Activated CD8-positive, alpha-beta memory T cell treated with anti-CD3 and anti-CD28 coated beads for 4 hours (primary cell): ENCODE measurements around the gene ARHGEF4.

Experiments used
- DNase-seq, 2 donors: peaks; one replicate each; pipeline ENCODE4 v3.0.0-alpha.2; 2020; ENCODE audit warnings: low read depth in 2 of 2

ARHGEF4 gene

DNA sequence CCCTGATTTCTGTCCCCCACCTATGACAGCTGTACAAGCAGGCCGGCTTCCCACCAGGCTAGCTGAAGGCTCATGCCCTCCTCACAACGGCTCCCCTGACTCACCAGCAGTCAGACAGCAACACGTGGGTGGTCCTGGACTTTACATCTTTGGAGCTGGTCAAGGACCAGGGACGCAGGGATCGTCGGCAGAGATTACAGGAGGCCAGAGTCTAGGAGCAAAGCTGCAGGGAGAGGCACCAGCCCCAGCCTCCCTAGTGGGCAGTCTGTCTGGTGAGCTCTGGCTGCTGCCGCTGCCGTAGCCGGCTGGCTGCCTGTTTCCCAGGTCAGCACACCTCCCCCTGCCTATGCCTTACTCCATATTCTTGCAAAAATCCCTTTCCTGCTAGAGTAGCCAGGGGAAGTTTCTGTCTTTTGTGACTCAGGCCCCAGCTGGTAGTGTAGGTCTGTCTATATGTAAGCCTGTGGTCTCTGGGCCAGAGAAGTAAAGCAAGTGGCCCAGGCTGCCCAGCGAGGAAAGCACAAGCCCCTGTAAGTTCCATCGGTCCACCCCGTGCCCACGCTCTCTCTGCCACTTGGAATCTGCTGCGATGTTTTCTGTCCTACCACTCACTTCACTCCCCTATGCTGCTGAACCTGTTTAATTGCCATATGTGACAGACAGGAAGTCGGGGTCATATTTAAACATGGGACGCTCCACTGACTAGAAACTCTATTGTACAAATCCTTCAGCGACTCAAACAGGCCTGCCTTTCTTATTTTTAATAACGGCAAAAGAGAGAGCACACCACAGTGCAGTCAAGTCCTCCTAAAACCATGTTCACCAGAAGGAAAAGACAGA is 2.4 kb upstream of the ARHGEF4 start:
- no peak for DNase-seq

DNA sequence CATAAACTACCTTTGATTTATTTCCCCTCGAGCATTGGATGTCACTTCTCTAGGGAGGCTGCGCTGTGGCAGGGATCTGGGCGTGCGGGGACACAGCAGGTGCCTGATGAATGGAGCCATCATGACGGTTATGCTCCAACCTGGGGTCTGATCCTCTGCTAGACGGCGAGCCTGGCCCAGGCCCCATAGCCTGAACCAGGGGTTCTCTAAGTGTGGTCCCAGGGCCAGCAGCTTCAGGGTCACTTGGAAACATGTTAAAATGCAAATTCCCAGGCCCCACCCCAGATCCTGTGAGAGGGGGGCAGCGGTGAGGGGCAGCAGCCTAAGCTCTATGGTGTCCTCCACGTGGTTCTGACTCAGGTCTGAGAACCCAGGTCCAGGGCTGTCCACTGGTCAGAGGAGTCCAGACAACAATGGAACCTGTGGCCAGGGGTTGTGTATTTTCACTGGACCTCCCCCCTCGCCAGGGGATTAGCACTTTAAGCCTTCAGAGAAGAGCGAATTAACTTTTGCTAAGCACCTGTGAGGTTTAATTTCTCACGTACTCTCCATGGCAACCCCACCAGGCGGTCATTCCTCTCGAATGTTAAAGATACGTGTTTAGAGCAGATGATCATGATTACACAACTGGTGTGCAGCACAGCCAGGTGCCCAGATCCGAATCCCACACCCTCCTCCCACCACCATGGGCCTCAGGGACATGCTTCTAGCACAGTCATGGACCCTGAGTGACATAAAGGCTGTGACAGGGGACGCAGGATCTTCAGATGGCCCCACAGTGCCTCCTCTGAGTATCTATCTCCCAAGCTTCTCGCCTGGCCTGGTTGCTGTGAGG is 1.6 kb upstream of the ARHGEF4 start:
- no peak for DNase-seq

- no peak for DNase-seq
Measured at GRCh38 chr2:130835766-130836015, 1.0 kb upstream of the ARHGEF4 start.

DNA sequence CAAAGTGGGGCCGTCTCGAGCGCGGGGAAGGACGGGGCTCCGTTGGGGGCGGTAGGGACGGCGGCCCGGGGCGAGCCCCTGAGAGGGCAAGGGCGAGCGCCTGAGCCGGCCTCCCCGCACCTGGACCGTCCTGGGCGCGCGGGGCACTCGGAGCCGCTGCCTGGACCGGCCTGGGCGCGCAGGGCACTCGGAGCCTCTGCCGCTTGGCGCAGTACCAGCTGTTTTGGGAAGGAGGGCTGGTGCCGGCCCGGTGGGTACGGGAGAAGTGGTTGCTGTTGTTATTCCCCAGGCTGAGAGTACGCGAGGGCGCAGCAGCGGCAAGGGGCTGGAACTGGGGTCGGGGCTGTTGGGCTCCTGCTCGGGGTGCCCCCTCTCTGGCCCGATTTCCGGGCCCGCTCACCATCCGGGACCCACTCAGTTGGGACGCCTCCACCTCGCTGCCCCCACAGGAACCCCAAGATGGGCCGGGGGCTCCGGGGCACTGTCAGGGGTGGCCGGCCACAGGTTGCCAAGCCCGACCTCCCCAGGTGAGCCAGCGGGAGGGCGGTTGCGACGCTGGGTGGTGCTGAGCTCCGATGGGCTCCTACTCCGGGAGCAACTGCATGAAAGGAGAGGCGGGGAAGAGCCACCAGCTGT is 579 bp downstream of the ARHGEF4 start:
- DNase-seq: no peak

DNA sequence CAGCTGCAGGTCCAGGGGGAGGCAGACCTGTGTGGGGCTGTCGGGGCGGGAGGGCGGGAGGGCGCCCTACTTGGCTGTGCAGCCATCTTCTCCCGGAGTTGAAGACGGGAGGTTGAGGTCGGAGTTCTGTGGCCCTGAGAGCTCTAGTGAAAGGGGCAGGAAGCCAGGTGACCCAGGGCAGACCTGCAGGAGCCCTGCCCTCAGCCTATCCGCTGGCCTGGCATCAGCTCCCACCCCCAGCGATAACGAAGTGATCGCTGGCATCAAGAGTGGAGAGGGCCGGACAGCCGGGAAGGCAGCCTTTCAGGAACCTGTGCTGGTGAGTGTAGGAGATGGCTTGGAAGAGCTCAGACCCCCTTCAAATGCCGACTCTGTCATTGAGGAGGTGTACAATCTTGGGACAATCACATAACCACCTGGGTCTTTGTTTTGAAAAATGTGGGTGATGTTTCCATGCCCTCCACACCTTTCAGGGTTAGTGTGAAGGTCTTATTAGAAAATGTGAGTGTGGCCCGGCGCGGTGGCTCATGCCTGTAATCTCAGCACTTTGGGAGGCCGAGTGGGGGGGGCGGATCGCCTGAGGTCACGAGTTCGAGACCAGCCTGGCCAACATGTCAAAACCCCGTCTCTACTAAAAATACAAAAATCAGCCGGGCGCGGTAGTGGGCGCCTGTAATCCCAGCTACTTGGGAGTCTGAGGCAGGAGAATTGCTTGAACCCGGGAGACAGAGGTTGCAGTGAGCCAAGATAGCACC is 1.3 kb downstream of the ARHGEF4 start:
- DNase-seq: no peak

- DNase-seq: no peak
Measured at GRCh38 chr2:130839011-130839780, 2.5 kb downstream of the ARHGEF4 start.

DNA sequence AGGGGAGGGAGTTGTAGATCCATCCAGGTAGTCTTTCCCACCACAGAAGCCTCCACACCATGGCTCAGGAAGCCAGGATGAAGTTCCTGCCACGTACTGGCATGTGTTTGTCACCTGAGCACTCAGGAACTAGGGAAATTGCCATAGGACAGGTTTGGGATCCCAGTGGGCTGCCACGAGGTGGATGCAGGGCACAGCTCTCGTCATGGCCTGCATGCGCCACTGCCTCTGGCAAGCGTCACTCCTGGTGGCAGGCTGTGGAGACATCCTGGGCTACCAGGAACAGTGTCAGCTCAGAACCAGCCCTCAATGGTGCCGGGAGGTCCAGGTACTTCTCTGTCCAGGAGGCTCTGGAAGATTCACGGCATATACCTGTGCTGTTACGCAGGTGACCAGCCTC is 3.8 kb downstream of the ARHGEF4 start:
- no peak for DNase-seq

DNA sequence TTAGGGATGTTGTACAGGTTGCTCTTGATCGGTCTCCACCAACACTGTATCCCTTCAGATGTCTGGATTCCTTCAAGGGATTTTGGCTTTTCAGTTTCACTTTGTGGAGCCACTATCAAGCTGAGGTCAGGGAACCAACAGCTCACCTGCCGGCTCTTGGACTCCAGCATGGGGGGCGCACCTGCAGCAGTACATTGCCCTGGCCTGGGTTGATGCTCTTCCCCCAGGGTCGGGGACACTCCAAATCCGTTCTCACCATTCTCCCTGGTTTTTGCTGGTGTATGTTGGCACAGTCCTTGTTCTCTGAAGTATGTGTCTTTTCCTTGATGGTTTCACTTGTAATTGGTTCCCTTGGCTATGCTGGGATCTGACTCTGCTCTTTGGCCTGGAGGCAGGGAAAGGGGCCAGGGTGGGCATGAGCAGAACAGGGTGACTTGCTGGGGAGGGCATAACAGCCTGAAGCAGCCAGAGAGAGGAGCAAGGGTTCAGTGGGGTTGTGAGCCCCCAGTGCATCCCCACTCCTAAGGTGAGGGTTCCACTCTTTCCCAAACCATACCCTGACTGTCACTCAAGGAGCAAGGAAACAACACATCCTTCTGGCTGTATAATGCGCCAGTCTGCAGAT is 5.1 kb downstream of the ARHGEF4 start:
- no peak for DNase-seq

DNA sequence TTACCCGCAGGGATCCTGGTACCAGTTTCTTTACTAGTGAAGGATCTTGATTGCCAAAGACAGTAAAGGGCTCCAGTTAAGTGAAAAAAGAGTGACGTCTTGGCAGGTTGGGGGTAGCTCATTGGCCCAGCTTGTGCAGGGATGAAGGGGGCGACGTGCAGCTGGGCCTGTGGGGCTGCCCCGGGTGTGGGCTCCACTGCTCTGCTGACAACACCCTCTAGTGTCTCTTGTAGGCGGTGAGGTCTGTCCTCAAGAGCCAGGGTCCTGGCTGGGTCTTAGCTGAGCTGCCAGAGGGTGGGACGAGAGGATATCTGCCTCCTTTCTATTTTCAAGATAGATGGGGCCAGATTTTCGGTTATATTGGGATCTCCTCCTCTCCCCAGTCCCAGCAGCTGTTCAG is 6.1 kb downstream of the ARHGEF4 start:
- no peak for DNase-seq

DNA sequence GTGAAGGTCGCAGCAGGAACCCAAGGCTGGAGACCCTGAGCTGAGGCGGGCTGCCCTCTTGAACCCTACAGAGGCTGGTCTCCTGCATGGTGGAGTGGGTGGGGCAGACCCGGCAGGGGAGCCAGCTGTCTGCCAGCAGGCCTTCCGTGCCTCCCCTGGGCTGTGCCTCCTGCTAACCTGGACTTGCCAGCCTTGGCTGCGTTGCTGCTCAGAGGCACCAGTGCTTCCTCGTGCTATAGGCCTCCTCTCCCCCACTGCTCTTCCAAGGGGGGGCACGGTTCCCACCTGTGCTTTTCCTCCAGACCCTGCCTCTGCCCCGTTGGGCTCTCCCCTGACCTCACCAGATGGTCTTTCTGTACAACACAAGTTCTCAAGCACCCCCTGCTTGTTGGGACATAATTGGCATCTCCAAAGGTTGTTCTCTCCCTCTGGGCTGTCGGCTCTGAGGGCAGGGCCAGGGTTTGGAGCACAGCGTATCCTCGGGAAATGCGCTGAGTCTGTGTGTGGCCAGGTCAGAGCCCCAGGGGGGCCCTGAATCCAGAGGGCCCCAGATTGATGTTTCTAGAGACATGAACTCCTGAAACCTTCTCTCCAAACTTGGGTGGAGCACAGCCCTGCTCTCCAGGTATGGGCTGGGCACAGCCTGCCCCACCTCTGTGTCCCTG is 6.7 kb downstream of the ARHGEF4 start:
- DNase-seq: no peak

GRCh38 chr2:130844161-130844560 is 7.4 kb downstream of the ARHGEF4 start:
- no peak for DNase-seq

- no peak for DNase-seq
Measured at GRCh38 chr2:130845505-130846085, 8.9 kb downstream of the ARHGEF4 start.

DNA sequence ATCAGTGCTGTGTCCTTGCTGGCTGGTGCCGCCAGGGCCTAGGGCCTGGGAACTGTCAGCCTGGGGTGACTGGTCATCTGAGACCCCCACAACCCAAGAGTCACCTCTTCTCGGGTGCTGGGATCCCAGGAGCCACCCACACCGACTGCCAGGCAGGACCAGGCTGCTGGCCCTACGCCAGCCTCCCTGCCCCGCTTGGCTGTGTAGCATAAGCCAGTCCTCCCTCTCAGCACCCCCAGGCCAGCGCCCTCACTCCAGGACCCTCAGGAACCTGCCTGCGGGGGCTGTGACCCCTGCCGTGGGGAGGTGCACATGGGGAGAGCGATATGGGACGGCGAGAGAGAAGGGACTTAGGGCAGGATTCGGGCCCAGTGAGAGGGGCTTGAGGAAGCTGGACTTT is 9.5 kb downstream of the ARHGEF4 start:
- no peak for DNase-seq

DNA sequence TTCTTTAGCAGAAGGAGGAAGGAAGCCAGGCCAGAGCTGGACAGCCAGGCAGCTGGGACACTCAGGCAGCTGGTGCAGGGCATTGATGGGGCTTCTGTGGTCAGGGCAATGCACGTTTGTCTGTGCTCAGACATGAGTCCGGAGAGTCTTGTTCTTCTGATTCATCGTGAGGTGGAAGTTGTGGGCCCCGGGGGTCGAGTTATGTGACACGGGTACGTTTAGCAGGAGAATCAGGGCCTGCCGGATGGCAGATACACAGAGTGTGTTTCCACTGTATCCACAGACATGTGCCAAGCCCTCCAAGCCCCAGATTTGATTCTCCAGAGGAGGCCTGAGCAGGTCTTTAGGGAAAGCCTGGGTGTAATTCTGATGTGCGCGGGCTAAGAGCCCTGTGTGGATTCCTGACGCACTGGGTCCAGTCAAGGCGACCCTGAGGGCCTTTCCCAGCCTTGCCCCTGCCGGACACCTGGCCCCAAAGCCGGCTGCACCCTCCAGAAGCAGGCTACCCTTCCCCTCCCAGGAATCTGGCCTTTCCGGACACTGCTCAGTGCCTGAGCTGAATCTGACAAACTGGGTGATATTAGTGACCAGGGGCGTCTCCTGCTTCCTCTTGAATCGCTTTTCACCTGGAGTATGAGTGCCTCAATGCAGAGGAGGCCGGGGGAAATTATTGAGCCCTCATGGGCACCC is 10.1 kb downstream of the ARHGEF4 start:
- DNase-seq: no peak

GRCh38 chr2:130847776-130848525 is 11.2 kb downstream of the ARHGEF4 start:
- no peak for DNase-seq

- DNase-seq: no peak
Measured at GRCh38 chr2:130848526-130849210, 12.0 kb downstream of the ARHGEF4 start.

DNA sequence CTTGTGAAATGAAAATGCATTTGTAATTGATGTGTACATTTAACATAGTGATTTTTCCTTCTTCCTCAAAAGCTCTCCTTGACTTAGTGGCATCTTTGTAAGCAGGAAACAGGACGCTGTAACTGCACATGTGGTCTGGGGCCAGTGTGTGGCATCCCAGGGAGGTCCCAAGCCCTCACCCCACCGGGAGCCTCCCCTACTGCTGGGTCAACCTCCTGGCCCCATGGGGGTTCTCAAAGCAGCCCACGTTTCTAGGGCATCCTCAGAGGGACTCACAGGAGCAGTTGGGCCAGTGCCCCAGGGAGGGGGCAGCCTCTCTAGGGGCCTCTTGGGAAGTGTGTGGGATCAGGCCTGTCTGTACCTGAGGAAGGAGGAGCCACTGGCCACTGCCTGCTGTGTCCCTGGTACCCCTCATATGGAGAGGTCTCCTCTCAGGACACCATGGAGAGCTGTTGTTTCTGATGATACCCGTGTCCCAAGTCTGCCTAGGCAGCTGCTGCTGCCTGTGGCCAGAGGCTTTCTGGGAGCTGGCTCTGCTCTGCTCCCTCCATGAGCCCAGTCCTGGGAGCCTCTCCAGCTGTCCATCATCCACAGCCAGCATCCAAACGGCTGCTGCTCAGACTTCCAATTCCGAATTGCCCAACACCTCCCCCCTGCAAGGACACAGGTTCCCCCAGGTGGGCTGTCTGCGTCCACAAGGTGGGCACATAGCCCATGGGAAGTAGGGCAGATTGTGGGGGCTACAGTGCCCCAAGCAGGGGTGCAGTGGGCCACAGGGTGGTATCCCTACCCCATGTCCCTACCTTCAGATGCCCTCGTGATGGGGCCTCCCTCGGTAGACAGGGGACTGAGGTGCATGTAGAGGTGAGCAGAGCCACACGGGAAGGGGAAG is 13.4 kb downstream of the ARHGEF4 start:
- no peak for DNase-seq
